ENCODE measurements around the gene EXOC3.
"Not testable (repeated sequence)": the region's sequence is repeated elsewhere in the genome, so short reads cannot be mapped to it uniquely, and the experiment has no call there.

Gene EXOC3

DNA sequence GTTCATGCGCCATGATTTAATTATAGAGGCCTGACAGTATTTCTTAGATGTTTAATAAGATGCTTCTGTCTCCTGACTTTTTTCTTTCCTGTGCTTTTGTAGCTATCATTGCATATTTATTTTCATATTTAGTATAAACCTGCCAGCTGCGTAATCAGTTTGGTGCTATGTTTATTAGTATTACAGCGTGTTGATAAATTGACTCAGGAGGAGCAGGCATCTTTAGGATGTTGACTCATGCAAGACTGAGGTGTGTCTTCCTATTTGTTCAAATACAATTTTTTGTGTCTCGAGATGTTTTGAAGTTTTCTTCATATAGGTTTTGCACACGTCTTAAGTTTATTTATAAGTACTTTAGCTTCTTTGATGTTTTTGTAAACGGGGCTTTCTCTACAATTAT lies 35.9 kb upstream of the EXOC3 start:
- DNase-seq (ENCODE audit: low read depth in 2 of 2): no peak

DNA sequence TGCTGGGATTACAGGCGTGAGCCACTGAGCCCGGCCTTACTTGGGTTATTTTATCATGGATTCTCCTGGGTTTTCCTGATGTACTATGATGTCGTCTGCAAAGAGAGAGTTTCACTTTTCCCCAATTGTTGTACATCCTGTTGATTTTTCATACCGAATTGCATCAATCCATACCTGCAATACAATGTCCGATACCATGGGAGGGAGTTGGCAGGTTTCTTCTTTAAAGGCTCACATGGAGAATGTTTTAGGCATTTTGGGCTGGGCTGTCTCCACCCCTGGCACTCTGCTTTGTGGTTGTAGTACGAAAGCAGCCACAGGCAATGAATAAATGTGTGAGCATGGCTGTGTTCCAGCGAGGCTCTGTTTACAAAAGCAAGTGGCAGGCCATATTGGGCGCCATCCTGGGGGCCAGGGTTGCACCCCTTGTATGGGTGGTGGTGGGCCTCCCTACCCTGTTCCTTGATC lies 35.1 kb upstream of the EXOC3 start:
- DNase-seq (ENCODE audit: low read depth in 2 of 2): no peak

DNA sequence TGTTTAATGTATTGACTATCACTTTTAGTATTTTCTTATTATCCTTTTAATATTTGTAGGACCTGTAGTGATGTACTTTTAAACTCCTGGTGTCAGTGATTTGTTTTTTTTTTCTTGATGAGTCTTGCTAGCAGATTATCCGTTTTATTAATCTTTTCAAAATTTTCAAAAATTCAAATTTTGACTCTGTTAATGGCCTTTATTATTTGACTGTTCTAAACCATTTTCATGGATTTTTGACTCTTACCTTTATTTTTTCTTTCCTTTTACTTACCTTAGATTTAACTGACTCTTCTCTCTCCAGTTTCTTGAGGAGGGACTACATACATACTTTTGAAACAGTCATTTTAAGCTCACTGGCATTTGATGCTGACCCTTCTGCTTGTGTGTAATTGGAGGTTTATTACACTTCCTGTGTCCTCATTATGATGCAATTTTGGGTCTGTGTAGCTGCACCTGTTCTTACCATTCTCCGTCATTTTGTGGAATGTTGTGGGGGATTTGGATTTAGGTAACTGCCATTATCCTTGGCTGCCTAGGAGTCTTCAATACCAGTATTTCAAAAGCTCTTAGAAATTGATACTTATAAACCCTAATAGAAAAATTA lies 32.0 kb upstream of the EXOC3 start:
- no peak for DNase-seq (ENCODE audit: low read depth in 2 of 2)

DNA sequence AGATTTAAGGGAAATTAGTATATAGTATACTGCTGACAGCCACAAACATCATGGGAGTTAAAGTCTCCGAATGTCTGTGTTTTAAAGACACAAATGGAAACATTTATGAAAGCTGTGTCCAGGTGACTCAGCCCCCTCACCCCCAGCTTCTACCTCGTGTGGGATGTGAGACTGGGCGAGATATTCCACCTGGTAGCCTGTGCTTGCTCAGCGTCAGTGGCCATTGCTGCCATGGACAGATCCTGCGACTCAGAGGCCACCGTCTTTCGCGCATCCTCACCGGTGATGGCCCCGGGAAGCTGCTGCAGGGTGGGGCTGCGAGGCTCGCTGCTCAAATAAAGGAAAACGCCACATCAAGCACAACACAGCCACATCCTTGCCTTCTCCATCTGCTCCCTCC lies 31.2 kb upstream of the EXOC3 start:
- DNase-seq (ENCODE audit: low read depth in 2 of 2): no peak

DNA sequence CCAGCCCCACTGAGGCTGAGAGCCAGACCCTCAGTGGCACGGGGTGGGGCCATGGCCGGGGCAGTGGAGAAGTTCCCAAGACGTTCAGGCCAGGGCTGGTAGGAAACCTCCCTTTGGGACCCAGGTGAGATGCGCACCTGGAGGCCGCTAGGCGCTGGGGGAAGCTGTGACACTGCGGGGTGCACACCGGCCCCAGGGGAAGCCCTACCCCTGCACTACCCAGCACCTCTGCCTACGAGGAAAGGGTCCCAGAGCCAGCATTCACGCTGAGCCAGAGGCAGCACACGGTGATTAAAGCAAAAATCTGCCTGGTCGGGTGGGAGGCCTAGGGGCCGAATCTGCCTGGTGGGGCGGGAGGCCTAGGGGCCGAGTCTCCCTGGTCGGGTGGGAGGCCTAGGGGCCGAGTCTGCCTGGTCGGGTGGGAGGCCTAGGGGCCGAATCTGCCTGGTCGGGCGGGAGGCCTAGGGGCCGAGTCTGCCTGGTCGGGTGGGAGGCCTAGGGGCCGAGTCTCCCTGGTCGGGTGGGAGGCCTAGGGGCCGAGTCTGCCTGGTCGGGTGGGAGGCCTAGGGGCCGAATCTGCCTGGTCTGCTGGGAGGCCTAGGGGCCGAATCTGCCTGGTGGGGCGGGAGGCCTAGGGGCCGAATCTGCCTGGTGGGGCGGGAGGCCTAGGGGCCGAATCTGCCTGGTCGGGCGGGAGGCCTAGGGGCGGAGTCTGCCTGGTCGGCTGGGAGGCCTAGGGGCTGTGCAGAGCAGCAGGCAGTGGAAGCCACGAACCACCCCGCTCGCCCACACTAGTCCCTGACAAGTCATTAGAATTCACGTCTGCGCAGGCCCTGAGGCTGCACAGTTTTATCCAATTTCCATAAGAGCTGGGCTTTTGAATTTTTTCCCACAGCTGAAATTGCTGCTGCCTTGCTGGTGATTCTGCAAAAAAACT lies 27.7 kb upstream of the EXOC3 start:
- DNase-seq (ENCODE audit: low read depth in 2 of 2): not testable (repeated sequence)

DNA sequence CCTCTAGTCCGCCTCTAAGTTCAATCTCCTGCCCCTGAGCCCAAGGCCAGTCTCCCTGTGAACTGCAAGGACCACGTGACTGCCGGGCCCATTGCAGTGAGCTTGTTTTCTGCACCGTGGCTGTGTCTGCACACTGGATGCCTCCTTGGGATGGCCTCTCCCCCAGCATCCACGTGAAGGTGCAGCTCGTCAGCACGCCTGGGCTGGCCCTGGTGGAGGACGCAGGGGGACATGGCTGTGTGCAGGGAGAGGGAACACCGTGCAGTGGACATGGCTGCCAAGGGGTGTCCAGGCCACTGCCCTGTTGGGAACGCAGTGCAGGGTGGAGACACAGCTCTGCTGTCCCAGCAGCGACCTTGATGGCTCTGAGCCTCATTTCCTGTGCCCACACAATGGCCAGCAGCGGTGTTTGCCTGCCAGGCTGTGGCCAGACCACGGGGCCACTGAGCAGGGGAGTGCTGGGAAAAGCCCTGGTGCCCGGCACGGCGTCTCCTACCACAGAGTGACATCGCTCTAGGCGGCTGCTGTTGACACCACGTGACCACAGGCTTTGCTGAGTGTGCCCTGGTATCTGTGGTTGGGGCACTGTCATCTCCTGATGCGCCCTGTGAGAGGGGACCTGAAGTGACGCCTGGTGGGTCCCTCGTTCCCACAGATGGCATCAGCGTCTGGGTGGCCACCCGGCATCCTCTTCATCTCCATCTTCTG lies 26.9 kb upstream of the EXOC3 start:
- no peak for DNase-seq (ENCODE audit: low read depth in 2 of 2)

DNA sequence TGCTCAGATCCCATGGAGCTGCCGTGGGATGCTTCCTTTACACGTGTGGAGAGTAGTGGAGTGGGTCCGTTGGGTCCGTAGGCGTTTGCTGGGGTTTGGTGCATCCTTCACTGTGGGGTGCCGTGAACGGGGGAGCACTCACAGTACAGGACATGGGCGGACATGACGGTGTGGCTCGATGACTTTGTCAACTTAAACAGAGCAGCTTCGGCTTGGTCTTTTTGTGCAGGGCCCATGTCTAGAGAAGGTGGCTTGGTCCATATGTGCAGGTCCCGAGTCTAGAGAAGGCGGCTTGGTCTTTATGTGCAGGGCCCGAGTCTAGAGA lies 26.4 kb upstream of the EXOC3 start:
- DNase-seq (ENCODE audit: low read depth in 2 of 2): no peak

DNA sequence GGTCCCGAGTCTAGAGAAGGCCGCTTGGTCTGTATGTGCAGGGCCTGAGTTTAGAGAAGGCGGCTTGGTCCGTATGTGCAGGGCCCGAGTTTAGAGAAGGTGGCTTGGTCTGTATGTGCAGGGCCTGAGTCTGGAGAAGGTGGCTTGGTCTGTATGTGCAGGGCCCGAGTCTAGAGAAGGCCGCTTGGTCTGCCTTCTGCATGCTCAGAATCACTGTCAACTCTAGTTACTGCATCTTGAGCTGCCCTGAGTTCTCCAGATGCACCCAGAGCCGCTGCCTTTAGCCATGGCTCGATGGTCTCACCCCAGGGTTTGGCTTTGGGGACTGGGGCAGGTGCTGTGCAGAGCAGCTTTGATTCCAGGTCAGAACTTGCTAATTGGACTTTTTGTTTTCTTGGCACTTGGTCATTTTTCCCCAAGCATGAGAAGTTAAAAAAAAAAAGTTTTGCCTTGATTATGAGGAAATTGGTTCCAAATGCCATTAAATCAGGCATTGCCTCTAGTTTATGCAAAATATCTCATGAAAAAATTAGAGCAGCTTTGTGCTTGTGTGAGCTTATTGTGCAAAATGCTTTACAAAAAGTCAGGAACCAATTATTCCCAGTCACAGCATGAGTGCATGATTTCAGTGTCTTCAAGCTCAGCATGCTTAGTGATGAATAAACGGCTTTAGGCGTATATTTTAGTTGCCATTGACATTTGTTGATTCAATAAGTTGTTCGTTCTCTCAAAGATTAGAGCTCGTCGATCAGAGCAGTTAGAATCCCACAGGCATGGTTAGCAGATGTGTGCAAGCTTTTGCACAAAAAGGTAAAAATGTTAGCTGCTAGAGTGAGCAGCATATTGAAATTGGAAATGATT lies 25.4 kb upstream of the EXOC3 start:
- DNase-seq (ENCODE audit: low read depth in 2 of 2): no peak

DNA sequence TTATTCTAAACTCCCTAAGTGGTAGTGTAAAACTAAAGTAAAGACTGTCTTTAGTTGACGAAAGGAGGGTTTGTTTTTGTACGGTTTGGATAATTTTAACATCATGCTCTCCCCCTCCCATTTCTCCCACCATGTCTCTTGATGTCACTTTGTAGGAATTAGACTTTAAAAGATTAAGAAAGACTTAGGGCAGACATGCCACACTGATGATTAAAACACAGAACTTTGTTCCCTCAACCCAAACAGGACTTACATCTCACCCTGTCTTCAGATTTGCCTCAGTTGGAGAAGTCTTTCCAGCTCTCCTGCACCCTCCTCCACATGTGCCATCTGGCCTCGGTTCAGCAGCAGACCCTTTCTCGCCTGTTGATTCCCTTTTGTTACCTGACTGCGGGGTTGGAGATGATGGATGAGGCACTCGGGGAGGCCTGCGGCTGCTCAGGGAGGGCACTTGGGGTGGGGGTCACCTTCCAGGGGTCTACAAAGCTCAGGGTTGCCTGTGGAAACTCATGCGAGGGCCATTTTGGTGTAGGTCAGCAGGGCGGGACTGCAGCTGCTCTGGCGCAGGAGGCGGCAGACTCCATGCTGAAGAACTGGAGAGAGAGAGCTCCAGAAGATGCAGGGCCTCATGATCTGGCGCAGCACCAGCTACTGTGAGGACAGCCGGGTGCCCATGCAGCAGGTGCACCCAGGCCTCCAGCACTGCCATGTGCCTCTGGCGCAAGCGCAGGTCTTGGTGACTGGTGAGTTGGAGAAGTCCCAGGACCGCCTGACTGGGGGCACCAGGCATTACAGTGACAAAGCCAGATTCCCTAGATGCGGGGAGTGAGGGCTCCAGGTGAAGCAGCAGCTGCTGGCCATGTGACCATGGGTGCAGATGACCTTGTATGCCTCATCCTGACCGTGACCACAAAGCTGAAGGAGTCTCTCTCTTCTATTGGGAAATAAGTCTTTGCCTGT lies 24.5 kb upstream of the EXOC3 start:
- DNase-seq (ENCODE audit: low read depth in 2 of 2): no peak

DNA sequence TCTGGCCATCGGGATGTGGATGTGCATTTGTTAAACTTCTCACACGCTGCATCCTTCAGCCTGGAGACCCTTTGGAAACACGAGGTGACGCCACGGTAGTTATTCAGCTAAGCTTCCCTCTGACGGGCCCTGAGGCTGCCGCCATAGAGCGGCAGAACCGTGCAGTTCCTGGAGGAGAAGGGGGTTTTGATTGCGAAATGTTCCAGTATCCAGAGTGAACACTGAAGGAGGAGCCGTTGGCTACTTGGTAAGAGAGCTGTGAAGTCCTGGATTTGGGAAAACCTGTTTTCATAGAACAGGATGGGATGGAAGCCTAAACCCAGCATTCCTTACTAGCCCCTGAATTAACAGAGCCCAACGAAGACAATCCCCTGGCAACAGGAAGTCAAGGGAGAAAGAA lies 23.0 kb upstream of the EXOC3 start:
- no peak for DNase-seq (ENCODE audit: low read depth in 2 of 2)

DNA sequence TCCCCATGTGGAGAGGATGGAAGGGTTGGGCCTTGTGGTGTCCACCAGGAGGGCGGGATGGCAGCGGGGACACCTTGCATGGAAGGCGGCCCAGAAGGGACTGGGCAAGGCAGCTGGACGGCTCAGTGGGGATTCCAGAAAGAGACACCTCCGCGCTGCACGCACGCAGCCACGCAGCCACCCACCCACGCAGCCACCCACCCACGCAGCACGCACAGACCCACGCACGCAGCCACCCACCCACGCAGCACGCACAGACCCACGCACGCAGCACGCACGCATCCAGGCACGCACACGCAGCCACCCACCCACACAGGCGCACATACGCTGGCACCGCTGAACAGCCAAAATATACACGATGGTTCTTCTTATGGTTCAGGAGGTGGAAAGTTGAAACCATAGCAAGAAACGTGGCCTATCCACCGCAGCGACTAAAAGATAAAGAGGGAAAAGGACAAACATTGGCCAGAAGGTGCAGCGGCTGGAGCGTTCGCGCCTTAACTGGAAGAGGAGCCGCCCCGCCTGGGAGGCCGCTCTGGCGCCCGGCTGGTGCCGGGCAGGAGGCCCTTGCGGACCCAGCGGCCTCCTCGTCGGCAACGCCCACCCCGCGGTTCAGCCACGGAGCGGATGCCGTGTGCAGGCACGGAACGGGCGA lies 22.2 kb upstream of the EXOC3 start:
- no peak for DNase-seq (ENCODE audit: low read depth in 2 of 2)

DNA sequence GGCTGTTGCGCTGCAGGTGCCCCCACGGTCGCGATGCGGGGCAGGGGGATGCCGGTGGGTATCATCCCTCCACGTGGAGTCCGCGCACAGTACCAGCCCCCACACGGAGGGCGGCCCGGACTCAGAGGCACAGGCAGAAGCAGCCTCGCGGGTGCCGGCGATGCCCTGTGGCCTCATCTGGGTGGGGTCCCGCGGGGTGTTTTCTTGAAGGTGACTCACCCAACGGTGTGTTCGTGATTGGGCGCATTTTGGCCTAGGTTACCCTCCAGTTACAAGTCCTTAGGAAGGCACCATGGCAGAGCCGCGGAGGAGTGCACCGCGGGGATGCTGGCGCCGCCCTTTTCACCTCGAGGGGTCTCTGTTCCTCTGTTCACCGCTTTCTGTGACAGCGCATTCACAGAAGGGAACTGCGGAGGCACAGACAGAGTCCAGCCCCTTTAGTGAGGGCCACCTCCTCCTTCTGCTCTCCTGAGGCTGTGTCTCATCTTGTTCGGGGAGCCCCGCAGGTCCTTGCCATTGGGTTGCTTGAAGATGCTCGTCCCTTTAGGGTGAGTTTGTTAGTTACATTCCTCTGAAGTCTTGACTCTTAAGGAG lies 21.6 kb upstream of the EXOC3 start:
- DNase-seq (ENCODE audit: low read depth in 2 of 2): no peak

DNA sequence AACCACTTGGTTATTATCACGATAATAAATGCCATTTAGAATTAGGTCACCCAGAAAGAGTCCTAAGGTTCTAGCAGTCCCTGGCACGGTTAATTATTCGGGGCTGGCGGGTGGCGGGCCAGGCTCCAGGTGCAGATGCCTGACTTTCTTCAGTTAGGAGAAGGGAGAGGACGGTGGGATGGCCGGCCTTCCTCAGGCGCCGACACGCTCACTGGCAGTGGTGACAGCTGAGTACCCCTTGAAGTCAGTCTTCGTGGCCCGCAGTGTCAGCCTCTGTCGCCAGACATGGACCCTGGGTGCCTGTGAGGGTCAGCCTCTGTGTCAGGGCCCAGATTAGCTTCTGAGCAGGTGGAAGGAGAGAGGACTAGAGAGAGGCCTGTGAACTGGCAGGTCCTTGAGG lies 21.1 kb upstream of the EXOC3 start:
- no peak for DNase-seq (ENCODE audit: low read depth in 2 of 2)

DNA sequence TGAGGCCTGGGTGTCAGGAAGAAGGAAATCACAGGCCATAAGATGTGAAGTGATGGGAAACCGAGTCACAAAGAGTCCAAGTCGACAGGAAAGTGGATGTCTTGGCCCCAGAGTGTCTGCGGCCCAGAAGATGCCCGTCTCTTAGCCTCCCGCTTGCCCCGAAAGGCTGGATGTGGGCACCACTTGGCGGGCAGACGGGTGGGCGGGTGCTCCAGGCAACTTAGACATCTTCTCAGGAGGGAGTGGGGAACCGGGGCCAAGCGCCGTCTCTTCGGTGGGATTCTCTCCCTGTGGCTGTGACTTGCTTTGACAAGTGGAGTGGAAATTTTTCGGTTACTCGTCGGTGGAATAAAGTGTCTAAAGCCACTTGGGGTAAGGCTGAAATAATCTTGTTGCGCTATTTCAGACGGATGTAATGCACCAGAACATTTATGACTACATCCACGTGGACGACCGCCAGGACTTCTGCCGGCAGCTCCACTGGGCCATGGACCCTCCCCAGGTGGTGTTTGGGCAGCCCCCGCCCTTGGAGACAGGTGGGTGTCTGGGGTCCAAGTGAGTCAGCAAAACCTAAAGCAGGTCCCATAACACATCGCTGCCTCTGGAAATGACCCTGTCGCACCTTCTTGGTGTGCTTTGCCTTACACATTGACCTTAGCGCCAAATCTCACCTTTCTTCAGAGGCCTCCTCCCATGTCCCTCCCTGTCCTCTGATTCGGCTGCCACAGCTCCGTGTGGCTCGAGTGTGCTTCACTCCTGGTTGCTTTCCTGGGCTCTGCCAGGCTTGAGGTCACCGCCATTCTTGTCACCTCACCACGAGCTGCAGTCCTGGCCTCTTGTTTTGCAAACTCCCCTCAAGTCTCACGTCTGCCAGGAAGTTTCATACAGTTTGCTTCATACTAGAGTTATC lies 20.4 kb upstream of the EXOC3 start:
- no peak for DNase-seq (ENCODE audit: low read depth in 2 of 2)

DNA sequence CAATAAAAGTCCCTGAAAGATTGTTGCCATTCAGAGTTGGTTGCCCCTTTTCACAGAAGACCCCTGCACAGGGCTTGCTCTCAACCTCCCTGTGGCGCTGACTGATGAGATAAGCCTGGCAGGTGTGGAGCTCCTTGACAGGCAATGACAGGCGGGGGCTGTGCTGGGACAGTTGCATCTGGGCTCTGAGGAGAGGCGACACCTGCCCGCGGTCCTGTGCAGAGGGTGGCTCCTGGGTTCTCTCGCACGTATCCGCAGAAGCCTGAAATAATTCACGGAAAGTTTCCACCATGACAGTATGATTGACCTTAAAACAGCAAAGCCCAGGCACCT lies 19.8 kb upstream of the EXOC3 start:
- DNase-seq (ENCODE audit: low read depth in 2 of 2): no peak

DNA sequence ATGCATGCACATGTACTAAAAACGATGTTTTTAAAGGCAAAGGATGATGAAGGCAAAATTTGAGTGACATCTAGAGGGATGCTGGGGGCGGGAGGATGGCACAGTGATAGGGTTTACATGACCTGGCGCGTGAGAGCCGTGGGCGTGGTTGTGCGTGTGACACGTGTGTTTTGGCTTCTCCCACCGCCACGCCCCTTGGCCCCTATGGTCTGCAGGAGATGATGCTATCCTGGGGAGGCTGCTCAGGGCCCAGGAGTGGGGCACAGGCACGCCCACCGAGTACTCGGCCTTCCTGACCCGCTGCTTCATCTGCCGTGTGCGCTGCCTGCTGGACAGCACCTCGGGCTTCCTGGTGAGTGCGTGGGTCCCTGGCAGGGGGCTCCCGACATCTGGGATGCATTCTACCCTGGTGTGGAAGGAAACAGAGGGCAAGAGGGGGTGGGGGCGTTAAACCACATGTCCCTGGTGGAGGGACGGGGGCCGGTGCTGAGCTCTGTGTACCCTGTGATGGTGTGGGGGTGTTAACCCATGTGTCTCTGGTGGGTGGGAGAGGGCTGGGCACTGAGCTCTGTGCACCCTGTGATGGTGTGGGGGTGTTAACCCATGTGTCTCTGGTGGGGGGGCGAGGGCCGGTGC lies 19.2 kb upstream of the EXOC3 start:
- DNase-seq (ENCODE audit: low read depth in 2 of 2): no peak

DNA sequence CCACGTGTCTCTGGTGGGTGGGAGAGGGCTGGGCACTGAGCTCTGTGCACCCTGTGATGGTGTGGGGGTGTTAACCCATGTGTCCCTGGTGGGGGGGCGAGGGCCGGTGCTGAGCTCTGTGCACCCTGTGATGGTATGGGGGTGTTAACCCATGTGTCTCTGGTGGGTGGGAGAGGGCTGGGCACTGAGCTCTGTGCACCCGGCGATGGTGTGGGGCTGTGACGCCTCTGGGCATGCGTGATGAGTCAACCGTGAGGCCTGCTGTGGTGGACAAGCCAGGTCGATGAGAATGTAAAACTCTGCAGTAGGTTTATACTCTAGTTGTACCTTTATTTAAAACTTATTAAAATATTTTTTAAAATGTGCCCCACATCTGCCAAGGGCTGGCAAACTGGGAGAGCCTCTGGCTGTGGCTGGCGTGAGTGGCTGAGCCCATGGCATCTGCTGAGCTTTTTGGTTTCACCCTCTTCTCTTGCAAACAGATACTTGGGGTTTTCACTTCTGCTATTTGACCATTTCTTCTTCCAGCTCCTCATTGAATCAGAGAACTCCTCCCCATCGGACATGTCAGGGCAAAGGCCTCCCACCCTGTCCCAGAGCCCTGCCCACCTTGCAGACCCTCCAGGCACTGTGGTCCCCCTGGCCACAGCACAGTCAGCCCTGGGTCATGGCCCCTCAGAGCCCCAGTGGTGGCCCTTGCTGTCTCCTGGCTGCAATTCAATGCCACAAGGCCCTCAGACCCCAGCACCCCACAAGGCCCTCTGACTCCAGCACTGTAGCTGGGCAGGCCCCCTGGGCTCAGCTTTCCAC lies 18.5 kb upstream of the EXOC3 start:
- DNase-seq (ENCODE audit: low read depth in 2 of 2): no peak
